Left lung (tissue), 10 donors: Measurements from ENCODE around the gene G3BP1. TPM values are rescaled to one million over a fixed set of nuclear protein-coding genes. Genes with fewer than 3 reads are reported as not detected.

Experiments
- ATAC-seq: fragments of 200-7000 bp; cut with Tn5 transposase; one replicate; pipeline ENCODE4 v1.9.1; 2020; ENCODE audit warnings: moderate library complexity
- DNase-seq, 4 donors: peaks; one replicate each; pipeline ENCODE4 v3.0.0-alpha.2; 2013 to 2020
- H3K27ac ChIP-seq, 2 donors: fragments of 200-600 bp; sonication (generic) in 1 of 2; one replicate each; pipeline versions ENCODE4 v1.5.0 to v1.8.0; 2020 to 2021
- H3K27me3 ChIP-seq, 2 donors: fragments of 200-600 bp; sonication (generic) in 1 of 2; one replicate each; pipeline versions ENCODE4 v1.5.0 to v1.8.0; 2020 to 2021
- H3K36me3 ChIP-seq, 2 donors: fragments of 200-600 bp; sonication (generic) in 1 of 2; one replicate each; pipeline versions ENCODE4 v1.5.0 to v1.8.0; 2020 to 2021
- H3K4me1 ChIP-seq, 2 donors: fragments of 200-600 bp; one replicate each; pipeline ENCODE4 v1.8.0; 2021
- H3K4me3 ChIP-seq, 2 donors: fragments of 200-600 bp; sonication (generic) in 1 of 2; one replicate each; pipeline versions ENCODE4 v1.5.0 to v1.8.0; 2020 to 2021; ENCODE audit warnings: mild to moderate bottlenecking in 1 of 2
- H3K9me3 ChIP-seq, 2 donors: fragments of 200-600 bp; sonication (generic) in 1 of 2; one replicate each; pipeline versions ENCODE4 v1.5.0 to v1.8.0; 2020 to 2021
- intact Hi-C, 2 donors: fragments of 100-400 bp; cut with DNase I; formaldehyde crosslinking; loops; one replicate each; pipeline versions ENCODE4 v1.11.2 to v1.14.2; 2022
- polyA plus RNA-seq, 6 donors: library from polyadenylated mRNA; unstranded; fragments of 120-200 nt; gene quantifications; one replicate each; pipeline ENCODE4 v1.2.1, GENCODE V29; 2013; ENCODE audit not compliant: insufficient read length in 6 of 6
- total RNA-seq, 2 donors: library from RNA; stranded (reverse); fragmentation: NEBNext Ultra II Directional; extraction: Animal tissue kit (Norgen Biotek cat#: 25700); gene quantifications; one replicate each; pipeline ENCODE4 v1.2.1, GENCODE V29; 2021
- TF ChIP-seq, protein P1 (sequence below), 2 donors: fragments of 200-600 bp; sonication (generic) in 1 of 2; IDR thresholded peaks; one replicate each; pipeline versions ENCODE4 v1.5.0 to v1.8.0; 2021; ENCODE audit warnings: antibody characterized with exemption in 2 of 2
- donor health status: DM: no; HTN: yes; CAD: no.
- donor health status: DM: no; HTN: no; CAD: no.

The G3BP1 gene
- total and polyA plus RNA-seq, 8 donors = 125 to 207 (median 146) TPM

DNA sequence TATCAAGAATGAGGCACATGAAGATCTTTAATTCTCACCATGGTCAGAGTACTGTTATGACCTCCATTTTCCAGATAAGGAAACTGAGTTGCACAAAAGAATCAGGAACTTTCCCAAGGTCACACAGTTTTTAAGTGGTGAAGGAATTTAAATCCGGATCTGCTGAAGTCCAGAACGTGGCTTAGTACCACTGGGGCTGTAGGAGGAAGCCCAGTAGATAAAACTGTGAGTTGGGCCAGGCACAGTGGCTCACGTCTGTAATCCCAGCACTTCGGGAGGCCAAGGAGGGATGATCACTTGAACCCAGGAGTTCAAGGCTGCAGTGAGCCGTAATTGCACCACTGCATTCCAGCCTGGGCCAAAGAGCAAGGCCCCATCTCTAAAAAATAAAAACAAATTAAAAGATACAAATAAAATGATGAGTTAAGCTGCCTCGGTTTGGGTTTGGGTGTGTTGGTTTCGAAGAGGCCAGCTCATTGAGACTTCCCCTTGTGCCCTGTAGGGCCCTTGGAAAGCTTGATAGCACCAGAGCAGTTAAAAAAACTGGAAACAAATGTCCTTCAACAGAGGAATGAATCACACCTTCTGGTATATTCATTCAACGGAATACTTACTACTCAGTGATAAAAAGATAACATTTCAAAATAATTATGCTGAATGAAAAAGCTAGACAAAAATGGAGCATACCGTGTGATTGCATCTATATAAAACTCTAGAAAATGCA is 33.5 kb upstream of the G3BP1 start:
- H3K27ac ChIP-seq = no peak overlapping the region
- peaks cover 0 to 19% of the 10 kb centered on the region in 2 donors for H3K36me3 ChIP-seq
- intact Hi-C loops = no loop called here
- H3K27me3 ChIP-seq = no peaks in the 10 kb centered on the region
- no peaks in the 10 kb centered on the region for H3K9me3 ChIP-seq
- peaks cover 18 to 21% of the 10 kb centered on the region in 2 donors for H3K4me1 ChIP-seq
- no peak for ATAC-seq
- TF ChIP-seq, protein P1, sequence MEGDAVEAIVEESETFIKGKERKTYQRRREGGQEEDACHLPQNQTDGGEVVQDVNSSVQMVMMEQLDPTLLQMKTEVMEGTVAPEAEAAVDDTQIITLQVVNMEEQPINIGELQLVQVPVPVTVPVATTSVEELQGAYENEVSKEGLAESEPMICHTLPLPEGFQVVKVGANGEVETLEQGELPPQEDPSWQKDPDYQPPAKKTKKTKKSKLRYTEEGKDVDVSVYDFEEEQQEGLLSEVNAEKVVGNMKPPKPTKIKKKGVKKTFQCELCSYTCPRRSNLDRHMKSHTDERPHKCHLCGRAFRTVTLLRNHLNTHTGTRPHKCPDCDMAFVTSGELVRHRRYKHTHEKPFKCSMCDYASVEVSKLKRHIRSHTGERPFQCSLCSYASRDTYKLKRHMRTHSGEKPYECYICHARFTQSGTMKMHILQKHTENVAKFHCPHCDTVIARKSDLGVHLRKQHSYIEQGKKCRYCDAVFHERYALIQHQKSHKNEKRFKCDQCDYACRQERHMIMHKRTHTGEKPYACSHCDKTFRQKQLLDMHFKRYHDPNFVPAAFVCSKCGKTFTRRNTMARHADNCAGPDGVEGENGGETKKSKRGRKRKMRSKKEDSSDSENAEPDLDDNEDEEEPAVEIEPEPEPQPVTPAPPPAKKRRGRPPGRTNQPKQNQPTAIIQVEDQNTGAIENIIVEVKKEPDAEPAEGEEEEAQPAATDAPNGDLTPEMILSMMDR (IDR thresholded peaks at IDR 0.05) = no peak
- no peak overlapping the region for H3K4me3 ChIP-seq
- DNase-seq = no peak

DNA sequence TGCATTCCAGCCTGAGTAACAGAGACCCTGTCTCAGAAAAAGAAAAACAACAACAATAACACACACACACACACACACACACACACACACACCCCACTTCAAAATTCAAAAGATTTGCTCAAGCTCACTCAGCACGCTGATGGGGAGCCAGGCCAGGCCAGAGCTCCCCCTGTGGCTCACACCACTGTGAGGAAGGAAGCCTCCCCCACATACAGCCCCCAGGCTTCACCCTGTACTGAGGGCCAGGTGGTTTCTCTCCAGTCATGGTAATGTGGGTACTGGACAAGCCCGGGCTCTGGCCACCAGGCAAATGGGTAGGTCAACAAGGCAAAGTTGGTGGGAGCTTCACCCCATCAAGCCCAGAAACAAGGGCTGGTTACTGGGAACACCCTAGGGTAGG is 32.4 kb upstream of the G3BP1 start:
- Histone ChIP-seq H3K4me3 (no peak overlapping the region), H3K4me1 (peaks cover 18 to 28% of the 10 kb centered on the region in 2 donors), H3K27ac (peak overlapping the region; percentile 21 to 79), H3K36me3 (peaks cover 0 to 30% of the 10 kb centered on the region in 2 donors), H3K9me3 (no peaks in the 10 kb centered on the region), H3K27me3 (no peaks in the 10 kb centered on the region)
- intact Hi-C loops = no loop called here
- TF ChIP-seq, protein P1 (IDR thresholded peaks at IDR 0.05) = no peak
- ATAC-seq (peak; percentile 3), DNase-seq (no peak)

DNA sequence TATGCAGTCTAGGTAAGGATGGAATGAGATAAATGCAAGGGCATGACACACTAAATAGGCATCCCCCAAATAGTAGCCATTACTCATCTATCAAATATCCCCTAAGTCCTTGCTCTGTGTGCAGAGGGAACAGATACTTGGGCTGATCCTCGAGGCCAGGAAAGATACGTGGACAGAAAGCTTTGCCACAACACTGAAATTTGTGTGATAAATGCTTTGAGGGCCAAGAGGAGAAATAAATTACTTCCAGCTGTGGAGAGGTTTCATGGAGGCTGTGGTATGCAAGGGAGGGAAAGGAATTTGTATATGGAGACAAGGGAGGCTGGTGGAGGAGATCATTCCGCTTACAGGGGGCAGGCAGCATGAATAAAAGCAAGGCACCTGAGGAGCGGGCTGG is 31.8 kb upstream of the G3BP1 start:
- Histone ChIP-seq H3K27me3 (no peaks in the 10 kb centered on the region), H3K4me3 (no peak overlapping the region), H3K4me1 (peaks cover 18 to 33% of the 10 kb centered on the region in 2 donors), H3K9me3 (no peaks in the 10 kb centered on the region), H3K27ac (peak overlapping the region; percentile 21 to 79), H3K36me3 (peaks cover 0 to 36% of the 10 kb centered on the region in 2 donors)
- ATAC-seq (peak; percentile 39), DNase-seq (no peak)
- TF ChIP-seq, protein P1 (IDR thresholded peaks at IDR 0.05) = no peak
- intact Hi-C loops = no loop called here

DNA sequence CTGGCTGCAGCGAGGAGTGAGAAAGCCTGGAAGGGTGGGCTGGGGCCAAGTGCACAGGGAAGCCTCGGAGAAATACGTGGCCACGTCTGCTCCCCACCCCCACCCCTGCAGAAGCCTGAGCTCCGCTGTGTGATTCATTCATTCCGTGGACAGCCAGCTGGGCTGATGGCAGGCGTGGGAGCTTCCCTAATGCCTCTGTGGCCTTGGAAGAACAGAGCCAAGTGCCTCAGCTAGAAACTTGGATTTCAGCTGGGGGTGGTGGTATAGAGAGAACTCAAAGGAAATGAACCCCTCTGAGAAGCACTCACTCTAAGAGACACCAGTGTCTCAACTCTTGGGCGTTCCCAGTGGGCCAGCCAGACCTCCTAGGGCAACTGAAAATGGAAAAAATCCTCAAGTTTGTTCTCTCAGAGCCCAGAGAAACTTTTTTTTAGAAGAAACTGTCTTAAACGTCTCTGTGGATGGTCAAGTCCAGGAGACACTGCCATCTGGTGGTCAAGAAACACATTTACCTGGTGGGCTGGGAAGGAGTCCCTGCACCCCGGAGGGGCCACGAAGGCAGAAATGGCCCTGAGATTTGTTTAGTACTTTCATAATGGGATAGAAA is 31.3 kb upstream of the G3BP1 start:
- TF ChIP-seq, protein P1 (IDR thresholded peaks at IDR 0.05) = peak; percentile 88 to 93
- peaks cover 0 to 41% of the 10 kb centered on the region in 2 donors for H3K36me3 ChIP-seq
- intact Hi-C loops = no loop called here
- H3K4me1 ChIP-seq = peaks cover 18 to 38% of the 10 kb centered on the region in 2 donors
- peak in 3 of 4 donors; percentile 69 to 83 (median 74) for DNase-seq
- no peak overlapping the region for H3K4me3 ChIP-seq
- H3K27ac ChIP-seq = peak overlapping the region; percentile 21 to 79
- H3K27me3 ChIP-seq = no peaks in the 10 kb centered on the region
- H3K9me3 ChIP-seq = no peaks in the 10 kb centered on the region
- ATAC-seq = peak; percentile 81

DNA sequence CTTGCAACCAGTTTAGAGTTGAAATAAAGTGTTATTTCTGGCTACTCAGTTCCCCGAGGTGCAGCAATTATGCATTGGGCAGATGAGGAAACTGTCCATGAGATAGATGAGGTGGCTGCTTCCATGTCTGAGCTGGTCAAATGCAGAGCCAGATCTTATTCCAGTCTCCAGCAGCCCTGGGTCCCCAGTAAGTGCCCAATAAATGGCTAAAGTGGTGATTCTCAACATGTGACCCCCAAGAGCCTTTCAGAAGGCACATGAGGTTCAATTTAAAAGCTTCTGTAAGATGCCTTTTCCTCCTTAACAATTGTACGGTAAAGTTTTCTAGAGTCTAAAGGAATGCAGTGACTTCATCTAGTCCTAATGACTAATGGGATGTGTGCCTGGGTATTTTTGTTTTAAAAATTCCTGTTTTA is 30.8 kb upstream of the G3BP1 start:
- ATAC-seq = peak; percentile 2

More for the DNA sequence above, 30.8 kb upstream of the G3BP1 start:
- Histone ChIP-seq H3K36me3 (peaks cover 0 to 44% of the 10 kb centered on the region in 2 donors), H3K27ac (peak overlapping the region; percentile 21 to 79), H3K27me3 (no peaks in the 10 kb centered on the region), H3K4me3 (no peak overlapping the region), H3K4me1 (peaks cover 18 to 43% of the 10 kb centered on the region in 2 donors), H3K9me3 (no peaks in the 10 kb centered on the region)
- TF ChIP-seq, protein P1 (IDR thresholded peaks at IDR 0.05) = peak in 1 of 2 donors; percentile 39
- intact Hi-C loops = no loop called here
- peak in 1 of 4 donors; percentile 24 for DNase-seq
